Nephron progenitor cell (in vitro differentiated cells): ENCODE measurements around the gene FEM1C.

Experiments used
- DNase-seq: peaks from one replicate; pipeline ENCODE4 v3.0.0; 2021
- H3K27ac Mint-ChIP-seq: 2 replicates; pipeline ENCODE4 v1.8.0; 2021; ENCODE audit warnings: mild to moderate bottlenecking, moderate library complexity, mixed read lengths
- H3K27me3 Mint-ChIP-seq: 2 replicates; pipeline ENCODE4 v1.8.0; 2021; ENCODE audit warnings: mild to moderate bottlenecking, low read depth, mixed read lengths; ENCODE audit not compliant: poor library complexity
- H3K36me3 Mint-ChIP-seq: 2 replicates; pipeline ENCODE4 v1.8.0; 2021; ENCODE audit warnings: low read depth, mixed read lengths
- H3K4me1 Mint-ChIP-seq: 2 replicates; pipeline ENCODE4 v1.8.0; 2021; ENCODE audit warnings: mixed read lengths
- H3K4me3 Mint-ChIP-seq: 2 replicates; pipeline ENCODE4 v1.8.0; 2021; ENCODE audit warnings: mild to moderate bottlenecking, moderate library complexity, mixed read lengths
- H3K9me3 Mint-ChIP-seq: 2 replicates; pipeline ENCODE4 v1.8.0; 2021; ENCODE audit warnings: mild to moderate bottlenecking, moderate library complexity, mixed read lengths
- CTCF ChIP-seq: fragments of 200-600 bp; sonication (generic); IDR thresholded peaks from 2 replicates; pipeline ENCODE4 v1.5.0; 2021; ENCODE audit warnings: antibody characterized with exemption

FEM1C gene

GRCh38 chr5:115535479-115536035, 9.0 kb downstream of the FEM1C start:
- H3K4me3 Mint-ChIP-seq = peak overlapping the region; percentile 24

GRCh38 chr5:115532517-115532916, 12.1 kb downstream of the FEM1C start:
- TF ChIP-seq CTCF = no peak
- peaks cover 22% of the 10 kb centered on the region for H3K9me3 Mint-ChIP-seq
- no peak overlapping the region for H3K4me3 Mint-ChIP-seq
- DNase-seq = no peak
- no peak overlapping the region for H3K27ac Mint-ChIP-seq
- H3K27me3 Mint-ChIP-seq = no peaks in the 10 kb centered on the region
- peaks cover 27% of the 10 kb centered on the region for H3K4me1 Mint-ChIP-seq
- peaks cover 64% of the 10 kb centered on the region for H3K36me3 Mint-ChIP-seq

More at GRCh38 chr5:115535479-115536035, 9.0 kb downstream of the FEM1C start:
- Mint-ChIP-seq H3K27me3 (no peaks in the 10 kb centered on the region), H3K27ac (no peak overlapping the region), H3K4me1 (peaks cover 28% of the 10 kb centered on the region), H3K9me3 (peaks cover 35% of the 10 kb centered on the region), H3K36me3 (peaks cover 82% of the 10 kb centered on the region)
- TF ChIP-seq CTCF = no peak
- no peak for DNase-seq

GRCh38 chr5:115531787-115532367, 12.7 kb downstream of the FEM1C start:
- Mint-ChIP-seq H3K36me3 (peaks cover 57% of the 10 kb centered on the region), H3K4me1 (peaks cover 27% of the 10 kb centered on the region), H3K4me3 (no peak overlapping the region), H3K9me3 (peaks cover 16% of the 10 kb centered on the region), H3K27me3 (no peaks in the 10 kb centered on the region), H3K27ac (no peak overlapping the region)
- DNase-seq = no peak
- TF ChIP-seq CTCF = no peak

- Mint-ChIP-seq H3K27ac (no peak overlapping the region), H3K4me1 (peaks cover 27% of the 10 kb centered on the region), H3K9me3 (peaks cover 11% of the 10 kb centered on the region), H3K4me3 (no peak overlapping the region), H3K36me3 (peaks cover 52% of the 10 kb centered on the region), H3K27me3 (no peaks in the 10 kb centered on the region)
- no peak for TF ChIP-seq CTCF
- no peak for DNase-seq
Observed at GRCh38 chr5:115531380-115531779, 13.2 kb downstream of the FEM1C start.

- H3K27ac Mint-ChIP-seq = no peak overlapping the region
- peaks cover 27% of the 10 kb centered on the region for H3K4me1 Mint-ChIP-seq
- TF ChIP-seq CTCF = no peak
Observed at GRCh38 chr5:115530426-115530825, 14.1 kb downstream of the FEM1C start.

GRCh38 chr5:115526604-115527003, 18.0 kb downstream of the FEM1C start:
- TF ChIP-seq CTCF = no peak
- Mint-ChIP-seq H3K9me3 (no peaks in the 10 kb centered on the region), H3K27ac (no peak overlapping the region), H3K4me1 (peaks cover 23% of the 10 kb centered on the region), H3K27me3 (no peaks in the 10 kb centered on the region), H3K36me3 (peaks cover 29% of the 10 kb centered on the region), H3K4me3 (no peak overlapping the region)
- no peak for DNase-seq

More at GRCh38 chr5:115530426-115530825, 14.1 kb downstream of the FEM1C start:
- DNase-seq = no peak
- Mint-ChIP-seq H3K36me3 (peaks cover 45% of the 10 kb centered on the region), H3K4me3 (no peak overlapping the region), H3K9me3 (peaks cover 4% of the 10 kb centered on the region), H3K27me3 (no peaks in the 10 kb centered on the region)
